Vagina (tissue), 2 donors: ENCODE data around the gene NPTX2.

Experiments used
- POLR2A ChIP-seq, 2 donors: fragments of 450-650 bp; IDR thresholded peaks; one replicate each; pipeline ENCODE4 v1.6.1; 2017; ENCODE audit warnings: antibody characterized with exemption in 2 of 2, mild to moderate bottlenecking in 2 of 2, moderate library complexity in 2 of 2
- POLR2AphosphoS5 ChIP-seq, 2 donors: sonication (generic); formaldehyde crosslinking; IDR thresholded peaks; one replicate each; pipeline ENCODE4 v1.9.0; 2017; ENCODE audit warnings: antibody characterized with exemption in 2 of 2, mild to moderate bottlenecking in 2 of 2, low read depth in 1 of 2; ENCODE audit not compliant: insufficient read depth in 1 of 2
- TF ChIP-seq, protein P1 (sequence below), 3 experiments: fragments of 450-650 bp in 2 of 3; fragments of 200-600 bp in 1 of 3; sonication (generic) in 1 of 3; IDR thresholded peaks; one replicate each; pipeline ENCODE4 v1.5.1; 2017 to 2019; ENCODE audit warnings: antibody characterized with exemption in 3 of 3, mild to moderate bottlenecking in 2 of 3, moderate library complexity in 2 of 3

DNA sequence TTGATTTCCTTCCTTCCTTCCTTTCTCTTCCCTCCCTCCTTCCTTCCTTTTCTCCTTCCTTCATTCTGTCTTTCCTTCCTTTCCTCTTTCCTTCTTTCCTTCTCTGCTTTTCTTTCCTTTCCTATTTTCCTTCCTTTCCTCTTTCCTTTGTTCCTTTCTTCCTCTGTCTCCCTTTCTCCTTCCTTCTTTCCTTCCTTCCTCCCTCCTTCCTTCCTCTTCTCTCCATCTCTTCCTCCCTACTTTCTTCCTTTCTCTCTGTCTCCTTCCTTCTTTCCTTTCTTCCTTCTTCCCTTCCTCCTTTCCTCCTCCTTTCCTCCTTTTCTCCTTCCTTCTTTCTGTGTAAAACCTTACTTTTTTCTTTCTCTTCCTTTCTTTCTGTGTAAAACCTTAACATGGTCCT is 32.3 kb upstream of the NPTX2 start:
- TF ChIP-seq, protein P1, sequence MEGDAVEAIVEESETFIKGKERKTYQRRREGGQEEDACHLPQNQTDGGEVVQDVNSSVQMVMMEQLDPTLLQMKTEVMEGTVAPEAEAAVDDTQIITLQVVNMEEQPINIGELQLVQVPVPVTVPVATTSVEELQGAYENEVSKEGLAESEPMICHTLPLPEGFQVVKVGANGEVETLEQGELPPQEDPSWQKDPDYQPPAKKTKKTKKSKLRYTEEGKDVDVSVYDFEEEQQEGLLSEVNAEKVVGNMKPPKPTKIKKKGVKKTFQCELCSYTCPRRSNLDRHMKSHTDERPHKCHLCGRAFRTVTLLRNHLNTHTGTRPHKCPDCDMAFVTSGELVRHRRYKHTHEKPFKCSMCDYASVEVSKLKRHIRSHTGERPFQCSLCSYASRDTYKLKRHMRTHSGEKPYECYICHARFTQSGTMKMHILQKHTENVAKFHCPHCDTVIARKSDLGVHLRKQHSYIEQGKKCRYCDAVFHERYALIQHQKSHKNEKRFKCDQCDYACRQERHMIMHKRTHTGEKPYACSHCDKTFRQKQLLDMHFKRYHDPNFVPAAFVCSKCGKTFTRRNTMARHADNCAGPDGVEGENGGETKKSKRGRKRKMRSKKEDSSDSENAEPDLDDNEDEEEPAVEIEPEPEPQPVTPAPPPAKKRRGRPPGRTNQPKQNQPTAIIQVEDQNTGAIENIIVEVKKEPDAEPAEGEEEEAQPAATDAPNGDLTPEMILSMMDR (IDR thresholded peaks at IDR 0.05) = no peak
- no peak for TF ChIP-seq POLR2AphosphoS5 (IDR thresholded peaks at IDR 0.05; ENCODE audit: insufficient read depth in 1 of 2, low read depth in 1 of 2)
- no peak for TF ChIP-seq POLR2A (IDR thresholded peaks at IDR 0.05)
